Hematopoietic multipotent progenitor cell treated with erythropoietin and hydrocortisone succinate and interleukin-3 and kit ligand, for 6 days (in vitro differentiated cells): Measurements from ENCODE around the gene C2CD2.

Source experiments
- DNase-seq: peaks from one replicate; pipeline ENCODE4 v3.0.0-alpha.2; 2015

The C2CD2 gene

GRCh38 chr21:41881051-41881450 lies 72.8 kb downstream of the C2CD2 start:
- DNase-seq = no peak

GRCh38 chr21:41880153-41880552 lies 73.7 kb downstream of the C2CD2 start:
- no peak for DNase-seq

- peak; percentile 88 for DNase-seq
Observed at GRCh38 chr21:41879190-41879998, 74.4 kb downstream of the C2CD2 start, which contains the start of gene PRDM15. Gene PRDM15 (minus strand): TSS chr21:41879344. CDS start chr21:41860363, 18,981 bp downstream.

GRCh38 chr21:41878831-41879189 lies 75.0 kb downstream of the C2CD2 start:
- peak; percentile 88 for DNase-seq

- DNase-seq = peak; percentile 68
Observed at GRCh38 chr21:41877901-41878830, 75.7 kb downstream of the C2CD2 start.

GRCh38 chr21:41876928-41877652 lies 76.7 kb downstream of the C2CD2 start:
- DNase-seq = no peak

- DNase-seq = no peak
Observed at GRCh38 chr21:41876396-41876795, 77.4 kb downstream of the C2CD2 start.

GRCh38 chr21:41875086-41875485 lies 78.7 kb downstream of the C2CD2 start:
- DNase-seq = no peak

- no peak for DNase-seq
Observed at GRCh38 chr21:41874611-41875010, 79.2 kb downstream of the C2CD2 start.

- DNase-seq = no peak
Observed at GRCh38 chr21:41873426-41873825, 80.4 kb downstream of the C2CD2 start.

GRCh38 chr21:41873005-41873404 lies 80.8 kb downstream of the C2CD2 start:
- DNase-seq = no peak

GRCh38 chr21:41871293-41872030 lies 82.4 kb downstream of the C2CD2 start:
- no peak for DNase-seq

- no peak for DNase-seq
Observed at GRCh38 chr21:41869771-41870170, 84.0 kb downstream of the C2CD2 start.

GRCh38 chr21:41868062-41868710 lies 85.6 kb downstream of the C2CD2 start:
- no peak for DNase-seq

GRCh38 chr21:41867313-41867712 lies 86.5 kb downstream of the C2CD2 start:
- DNase-seq = no peak

- no peak for DNase-seq
Observed at GRCh38 chr21:41866274-41866809, 87.5 kb downstream of the C2CD2 start.

- DNase-seq = peak; percentile 44
Observed at GRCh38 chr21:41865002-41865777, 88.6 kb downstream of the C2CD2 start.

GRCh38 chr21:41864311-41865001 lies 89.4 kb downstream of the C2CD2 start:
- no peak for DNase-seq

GRCh38 chr21:41863439-41863740 lies 90.4 kb downstream of the C2CD2 start:
- DNase-seq = no peak

GRCh38 chr21:41861987-41862386 lies 91.8 kb downstream of the C2CD2 start:
- no peak for DNase-seq
